Adipocyte (in vitro differentiated cells): ENCODE results near the gene PTGER3.

ENCODE experiments used
- DNase-seq: peaks from one replicate; pipeline ENCODE4 v3.0.0-alpha.2; 2015; ENCODE audit warnings: low read depth
- H3K27me3 ChIP-seq: replicated peaks from 2 replicates; pipeline ENCODE4 v1.7.0; 2013; ENCODE audit warnings: mild to moderate bottlenecking, low read length, moderate library complexity; ENCODE audit not compliant: control insufficient read depth, insufficient read depth
- H3K36me3 ChIP-seq: 2 replicates; pipeline ENCODE4 v1.7.0; 2013; ENCODE audit warnings: low read length, mild to moderate bottlenecking, moderate library complexity; ENCODE audit not compliant: control insufficient read depth, insufficient read depth, severe bottlenecking
- H3K4me1 ChIP-seq: 2 replicates; pipeline ENCODE4 v1.7.0; 2013; ENCODE audit warnings: mild to moderate bottlenecking, low read length, moderate library complexity; ENCODE audit not compliant: control insufficient read depth, insufficient read depth
- H3K4me3 ChIP-seq: 2 replicates; pipeline ENCODE4 v1.7.0; 2013; ENCODE audit warnings: mild to moderate bottlenecking, low read length, moderate library complexity
- H3K9ac ChIP-seq: 2 replicates; pipeline ENCODE4 v1.7.0; 2013; ENCODE audit warnings: mild to moderate bottlenecking, low read length, moderate library complexity
- H3K9me3 ChIP-seq: 2 replicates; pipeline ENCODE4 v1.7.0; 2013; ENCODE audit warnings: mild to moderate bottlenecking, low read length, moderate library complexity; ENCODE audit not compliant: control insufficient read depth

The PTGER3 gene

DNA sequence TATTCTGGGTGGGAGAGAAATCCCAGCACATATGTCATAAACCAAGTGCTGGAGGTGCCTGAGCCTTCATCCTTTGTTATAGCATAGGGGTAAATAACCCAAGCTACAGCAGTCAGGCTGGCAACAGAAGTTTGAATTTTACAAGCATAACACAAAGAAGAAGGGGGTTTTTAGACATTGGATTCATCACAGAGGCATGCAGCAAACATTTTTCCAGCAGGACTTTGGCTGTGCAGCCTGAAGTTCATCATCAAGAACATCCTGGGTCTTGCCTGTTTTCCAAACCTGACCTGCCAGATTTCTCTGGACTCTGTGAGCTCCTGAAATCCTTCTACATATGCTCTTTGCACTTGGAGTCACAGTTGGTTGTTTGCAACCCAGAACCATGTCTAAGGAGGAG is 16.2 kb downstream of the PTGER3 start:
- peak; percentile 13 for DNase-seq
- H3K4me3 ChIP-seq: no peak overlapping the region
- peaks cover 23% of the 10 kb centered on the region for H3K36me3 ChIP-seq
- H3K9me3 ChIP-seq: no peaks in the 10 kb centered on the region
- peaks cover 40% of the 10 kb centered on the region for H3K4me1 ChIP-seq
- H3K9ac ChIP-seq: peak overlapping the region; percentile 47
- H3K27me3 ChIP-seq: no peaks in the 10 kb centered on the region

DNA sequence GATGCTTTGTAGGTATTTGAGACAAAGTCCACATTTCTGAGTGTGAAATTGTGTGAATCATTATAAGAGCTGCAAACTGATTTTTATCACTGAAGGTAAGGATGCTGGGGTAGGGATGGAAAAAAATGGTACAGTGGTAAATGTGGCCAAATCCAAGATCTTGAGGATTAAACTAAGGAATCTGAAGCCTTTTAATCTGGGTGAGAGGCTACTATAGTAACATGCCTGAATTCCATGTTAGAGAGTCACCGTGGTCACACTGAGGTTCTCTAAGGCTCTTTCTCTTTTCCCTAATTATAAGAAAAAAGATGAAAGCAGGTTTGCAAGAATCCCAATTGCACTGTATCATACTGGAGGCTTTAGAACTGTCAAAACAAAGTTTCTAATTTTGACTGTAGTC is 17.6 kb downstream of the PTGER3 start:
- H3K9ac ChIP-seq: no peak overlapping the region
- H3K4me3 ChIP-seq: peak overlapping the region; percentile 14
- no peaks in the 10 kb centered on the region for H3K27me3 ChIP-seq
- H3K4me1 ChIP-seq: peaks cover 48% of the 10 kb centered on the region
- DNase-seq: no peak
- no peaks in the 10 kb centered on the region for H3K9me3 ChIP-seq
- peaks cover 13% of the 10 kb centered on the region for H3K36me3 ChIP-seq

DNA sequence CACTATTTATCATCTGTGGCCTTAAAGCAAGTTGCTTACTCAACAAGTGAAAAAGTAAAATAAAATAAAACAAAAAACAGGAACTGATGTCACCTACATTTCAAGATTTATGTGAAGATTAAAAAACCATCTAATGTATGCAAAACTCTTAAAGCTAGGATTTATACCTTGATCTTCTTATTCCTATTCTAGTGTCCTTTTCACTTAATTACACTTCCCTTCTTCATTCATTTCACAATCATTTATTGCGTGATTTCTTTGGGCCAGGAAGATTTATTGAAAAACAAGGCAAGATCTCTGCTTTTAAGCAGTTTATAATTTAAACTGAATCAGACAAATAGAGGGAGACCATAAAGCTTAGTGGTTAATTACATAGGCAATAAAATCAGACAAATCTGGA is 18.6 kb downstream of the PTGER3 start:
- Histone ChIP-seq H3K4me3 (no peak overlapping the region), H3K9me3 (no peaks in the 10 kb centered on the region), H3K4me1 (peaks cover 48% of the 10 kb centered on the region), H3K27me3 (no peaks in the 10 kb centered on the region), H3K9ac (no peak overlapping the region), H3K36me3 (peaks cover 13% of the 10 kb centered on the region)
- DNase-seq: no peak

GRCh38 chr1:71027991-71028390 is 19.6 kb downstream of the PTGER3 start:
- no peak for DNase-seq
- no peaks in the 10 kb centered on the region for H3K27me3 ChIP-seq
- H3K4me1 ChIP-seq: peaks cover 48% of the 10 kb centered on the region
- no peak overlapping the region for H3K9ac ChIP-seq
- H3K36me3 ChIP-seq: peaks cover 9% of the 10 kb centered on the region
- H3K4me3 ChIP-seq: no peak overlapping the region
- H3K9me3 ChIP-seq: no peaks in the 10 kb centered on the region

DNA sequence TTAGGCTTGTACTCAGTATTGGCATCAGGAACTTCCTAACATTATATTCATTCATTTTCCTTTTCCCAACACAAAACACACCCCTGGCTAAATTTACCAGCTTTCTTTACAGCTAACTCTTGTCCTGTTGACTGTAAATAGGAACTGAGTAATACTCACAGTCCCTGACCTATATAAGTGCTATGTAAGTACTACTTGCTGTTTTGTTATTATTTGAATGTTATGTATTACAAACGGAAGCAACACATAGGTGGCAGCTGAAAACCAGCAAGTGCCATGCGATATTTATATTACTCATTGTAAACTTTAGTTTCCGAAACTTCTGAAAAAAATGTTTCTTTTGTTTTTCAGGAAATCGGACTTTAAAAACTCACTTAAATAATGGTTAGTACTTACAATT is 21.5 kb downstream of the PTGER3 start:
- no peak for DNase-seq
- Histone ChIP-seq H3K9ac (no peak overlapping the region), H3K4me3 (no peak overlapping the region), H3K27me3 (no peaks in the 10 kb centered on the region), H3K9me3 (no peaks in the 10 kb centered on the region), H3K4me1 (peaks cover 32% of the 10 kb centered on the region), H3K36me3 (peaks cover 4% of the 10 kb centered on the region)

- DNase-seq: no peak
- Histone ChIP-seq H3K9me3 (no peaks in the 10 kb centered on the region), H3K4me3 (no peak overlapping the region), H3K36me3 (no peaks in the 10 kb centered on the region), H3K9ac (no peak overlapping the region), H3K27me3 (no peaks in the 10 kb centered on the region), H3K4me1 (peaks cover 29% of the 10 kb centered on the region)
Measured at GRCh38 chr1:71023515-71023914, 24.1 kb downstream of the PTGER3 start.

- Histone ChIP-seq H3K4me3 (no peak overlapping the region), H3K27me3 (no peaks in the 10 kb centered on the region), H3K9me3 (no peaks in the 10 kb centered on the region), H3K9ac (no peak overlapping the region), H3K36me3 (no peaks in the 10 kb centered on the region), H3K4me1 (peaks cover 45% of the 10 kb centered on the region)
- no peak for DNase-seq
Measured at GRCh38 chr1:71019233-71019969, 28.2 kb downstream of the PTGER3 start.

GRCh38 chr1:71018791-71019190 is 28.8 kb downstream of the PTGER3 start:
- no peaks in the 10 kb centered on the region for H3K27me3 ChIP-seq
- H3K36me3 ChIP-seq: no peaks in the 10 kb centered on the region
- no peak overlapping the region for H3K9ac ChIP-seq
- H3K9me3 ChIP-seq: no peaks in the 10 kb centered on the region
- DNase-seq: no peak
- no peak overlapping the region for H3K4me3 ChIP-seq
- H3K4me1 ChIP-seq: peaks cover 52% of the 10 kb centered on the region

DNA sequence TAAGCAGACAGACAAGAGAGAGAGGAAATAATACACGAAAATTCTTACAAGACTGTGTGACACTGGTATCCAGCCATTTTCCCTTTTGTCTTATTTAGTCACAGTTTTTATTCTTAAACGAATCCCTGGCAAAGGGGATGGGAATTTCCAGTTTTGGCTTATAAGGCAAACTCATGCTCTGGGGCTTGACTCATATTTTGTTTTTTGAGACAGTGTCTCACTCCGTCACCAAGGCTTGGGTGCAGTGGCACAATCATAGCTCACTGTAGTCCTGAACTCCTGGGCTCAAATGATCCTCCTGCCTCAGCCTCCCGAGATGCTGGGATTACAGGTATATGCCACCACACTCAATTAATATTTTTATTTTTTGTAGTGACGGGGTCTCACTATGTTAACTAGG is 31.9 kb downstream of the PTGER3 start:
- Histone ChIP-seq H3K27me3 (no peaks in the 10 kb centered on the region), H3K4me3 (peak overlapping the region; percentile 22), H3K9me3 (no peaks in the 10 kb centered on the region), H3K36me3 (peaks cover 16% of the 10 kb centered on the region), H3K4me1 (peaks cover 50% of the 10 kb centered on the region), H3K9ac (no peak overlapping the region)
- no peak for DNase-seq

DNA sequence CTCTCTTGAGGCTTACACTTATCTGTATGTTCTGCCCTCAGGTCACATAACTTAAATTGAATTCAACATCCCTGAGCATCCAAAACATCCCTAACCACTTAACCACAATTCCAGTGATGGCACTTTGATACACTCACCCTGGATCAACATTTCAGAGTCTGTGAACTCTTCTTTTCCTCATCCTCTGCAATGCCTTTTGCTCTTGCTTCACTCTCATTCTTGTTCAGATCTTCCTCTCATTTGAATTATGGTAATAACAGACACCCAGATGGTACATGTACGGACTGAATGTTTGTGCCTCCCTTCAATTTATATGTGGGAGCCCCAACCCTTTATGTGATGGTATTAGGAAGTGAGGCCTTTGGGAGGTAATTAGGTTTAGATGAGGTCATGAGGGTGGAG is 33.4 kb downstream of the PTGER3 start:
- peaks cover 35% of the 10 kb centered on the region for H3K4me1 ChIP-seq
- H3K4me3 ChIP-seq: no peak overlapping the region
- H3K9ac ChIP-seq: no peak overlapping the region
- peak; percentile 15 for DNase-seq
- H3K9me3 ChIP-seq: no peaks in the 10 kb centered on the region
- peaks cover 31% of the 10 kb centered on the region for H3K36me3 ChIP-seq
- no peaks in the 10 kb centered on the region for H3K27me3 ChIP-seq

- Histone ChIP-seq H3K4me1 (no peaks in the 10 kb centered on the region), H3K36me3 (peaks cover 6% of the 10 kb centered on the region), H3K9me3 (no peaks in the 10 kb centered on the region), H3K9ac (no peak overlapping the region), H3K27me3 (no peaks in the 10 kb centered on the region), H3K4me3 (no peak overlapping the region)
- DNase-seq: no peak
Measured at GRCh38 chr1:71002709-71003475, 44.7 kb downstream of the PTGER3 start.
